DMS114 treated with DMSO at 0.1 percent for 48 hours (cell line): Measurements from ENCODE around the gene SH2D1A.

Source experiments
- DNase-seq: peaks from one replicate; lab custom pipeline; 2025; ENCODE audit not compliant: unreplicated experiment; lab: John Stamatoyannopoulos, UW

The SH2D1A gene

DNA sequence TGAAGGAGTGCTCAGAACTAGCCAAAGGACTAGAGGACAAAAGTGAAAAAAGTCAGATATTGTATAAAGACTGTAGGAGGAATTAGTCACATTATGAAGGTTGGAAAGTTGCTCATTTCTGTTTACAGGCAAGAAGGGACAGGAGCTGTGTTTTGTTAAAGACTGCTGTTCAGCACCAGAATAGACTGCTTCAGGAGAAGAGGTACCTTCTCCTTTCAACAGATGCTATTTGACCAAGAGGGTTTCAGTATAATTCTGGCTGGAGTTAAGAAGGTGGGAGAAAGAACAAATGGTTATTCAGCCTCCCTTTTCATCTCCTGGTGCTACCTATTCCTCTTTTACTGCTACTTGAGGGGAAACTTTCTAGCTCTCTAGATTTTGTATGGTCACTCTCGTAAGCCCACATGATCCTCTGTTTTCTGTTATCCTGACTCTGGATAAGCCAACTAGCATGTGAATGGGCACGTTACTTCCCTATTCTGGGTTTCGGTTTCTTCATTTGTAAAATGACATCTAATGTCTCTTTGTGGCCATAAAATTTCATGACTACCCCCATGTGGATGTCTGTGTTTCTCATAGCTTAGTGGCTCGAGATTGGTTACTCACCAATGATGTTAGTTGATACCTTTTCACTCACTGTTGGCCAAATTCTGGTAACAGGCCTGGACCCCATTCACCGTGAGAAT, 68.9 kb downstream of the SH2D1A start:
- DNase-seq = no peak

DNA sequence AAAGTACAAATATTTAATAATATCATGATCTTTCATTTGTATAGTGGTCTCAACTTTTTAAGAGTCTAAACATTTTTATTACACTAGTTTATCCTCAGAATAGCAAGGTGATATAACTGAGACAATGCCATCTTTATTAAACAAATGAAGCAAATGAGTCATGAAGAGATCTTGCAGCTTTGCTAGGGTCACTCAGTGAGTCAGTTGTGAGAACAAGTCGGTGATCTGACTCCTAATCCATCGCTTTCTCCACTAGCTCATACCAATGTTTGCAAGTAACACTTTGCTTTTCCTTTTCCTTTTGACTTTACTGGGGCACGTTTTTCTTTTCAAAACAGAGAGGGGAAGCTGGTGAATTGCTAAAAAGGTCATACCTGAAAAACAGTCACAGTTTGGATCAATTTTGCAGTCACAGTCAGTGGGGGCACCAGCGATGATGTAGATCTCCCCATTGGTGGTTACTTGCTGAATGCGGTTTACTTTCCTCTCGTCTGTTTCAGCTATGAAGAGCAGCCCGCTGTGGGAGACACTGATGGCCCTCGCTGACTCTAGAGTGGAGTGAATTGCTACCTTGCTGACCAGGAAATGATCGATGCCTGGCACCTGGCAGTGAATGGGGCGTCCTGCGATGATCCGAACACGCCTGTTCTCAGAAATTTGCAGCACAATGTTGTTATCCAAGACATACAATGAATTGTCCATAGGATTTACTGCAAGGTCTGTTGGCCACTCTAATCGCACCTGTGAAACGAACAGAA, 75.7 kb downstream of the SH2D1A start:
- no peak for DNase-seq
